K562 (cell line): ENCODE data around the gene NAA10. TPM values are rescaled to one million over a fixed set of nuclear protein-coding genes. Genes with fewer than 3 reads are reported as not detected.
A peak's percentile ranks its signal among the peaks of the same experiment; 100 is the strongest.

Experiments used
- ARID1B ChIP-seq: fragments of 450-650 bp; IDR thresholded peaks from 2 replicates; pipeline ENCODE4 v1.6.1; 2016; ENCODE audit warnings: antibody characterized with exemption, mild to moderate bottlenecking, inconsistent platforms
- CBFA2T2 ChIP-seq: fragments of 450-650 bp; conservative IDR thresholded peaks from 2 replicates; pipeline ENCODE4 v1.6.1; 2017; ENCODE audit warnings: mild to moderate bottlenecking
- CBFA2T3 ChIP-seq: fragments of 450-650 bp; IDR thresholded peaks from 2 replicates; pipeline ENCODE4 v1.6.1; 2017
- CC2D1A ChIP-seq: fragments of 450-650 bp; IDR thresholded peaks from 2 replicates; pipeline ENCODE4 v1.6.1; 2017; ENCODE audit warnings: mild to moderate bottlenecking
- CTBP1 ChIP-seq: fragments of 450-650 bp; IDR thresholded peaks from 2 replicates; pipeline ENCODE4 v1.6.1; 2016; ENCODE audit warnings: borderline replicate concordance
- CXXC5 ChIP-seq: fragments of 250-450 bp; sonication (Bioruptor Pico); IDR thresholded peaks from 2 replicates; pipeline ENCODE4 v1.8.0; 2022; ENCODE audit warnings: inconsistent platforms, mild to moderate bottlenecking, moderate library complexity
- FOXJ3 ChIP-seq: sonication (generic); formaldehyde crosslinking; IDR thresholded peaks from 2 replicates; pipeline ENCODE4 v1.4.0; 2020; ENCODE audit warnings: mild to moderate bottlenecking, missing genetic modification reagents
- MXI1 ChIP-seq: IDR thresholded peaks from 2 replicates; pipeline ENCODE4 v1.6.1; 2011; ENCODE audit warnings: low read depth, mild to moderate bottlenecking, improper control_type of control experiment, low read length
- NFE2 ChIP-seq: IDR thresholded peaks from 2 replicates; pipeline ENCODE4 v1.6.1; 2014; ENCODE audit warnings: antibody characterized with exemption, low read depth
- NR4A1 ChIP-seq, 2 experiments: fragments of 250-450 bp in 1 of 2; fragments of 450-650 bp in 1 of 2; sonication (Bioruptor Pico) in 1 of 2; IDR thresholded peaks; 2 replicates each; pipeline versions ENCODE4 v1.4.0 to v1.6.1; 2016 to 2020; ENCODE audit warnings: mild to moderate bottlenecking in 2 of 2, missing compliant biosample characterization in 1 of 2, missing genetic modification characterization in 1 of 2, moderate library complexity in 1 of 2
- PTBP1 ChIP-seq: fragments of 200-400 bp; formaldehyde crosslinking; IDR thresholded peaks from 2 replicates; pipeline ENCODE4 v1.6.1; 2017; ENCODE audit warnings: low read depth, low read length
- PYGO2 ChIP-seq: fragments of 450-650 bp; IDR thresholded peaks from 2 replicates; pipeline ENCODE4 v1.6.1; 2016; ENCODE audit warnings: mild to moderate bottlenecking, missing genetic modification characterization, moderate library complexity, missing compliant biosample characterization
- RAD21 ChIP-seq, 2 experiments: fragments of 250-450 bp in 1 of 2; fragments of 450-650 bp in 1 of 2; sonication (Bioruptor Pico) in 1 of 2; formaldehyde crosslinking in 1 of 2; IDR thresholded peaks in 1 of 2; conservative IDR thresholded peaks in 1 of 2; 2 replicates each; pipeline versions ENCODE4 v1.4.0 to v1.8.0; 2020 to 2022; ENCODE audit warnings: mild to moderate bottlenecking in 2 of 2, moderate library complexity in 1 of 2
- RB1 ChIP-seq: fragments of 450-650 bp; IDR thresholded peaks from 2 replicates; pipeline ENCODE4 v1.6.1; 2017; ENCODE audit warnings: low read depth, mild to moderate bottlenecking
- RFX7 ChIP-seq: fragments of 250-450 bp; sonication (Bioruptor Pico); IDR thresholded peaks from 2 replicates; pipeline ENCODE4 v1.5.1; 2021; ENCODE audit warnings: mild to moderate bottlenecking
- RUNX1 ChIP-seq: sonication (generic); IDR thresholded peaks from 2 replicates; pipeline ENCODE4 v1.6.1; 2016; ENCODE audit warnings: antibody characterized with exemption, low read depth
- SIRT6 ChIP-seq: IDR thresholded peaks from one replicate; pipeline ENCODE4 v1.6.1; 2012; ENCODE audit warnings: low read depth, mild to moderate bottlenecking, control low read depth, inconsistent platforms, low read length, moderate library complexity
- SMARCA4 ChIP-seq: fragments of 450-650 bp; IDR thresholded peaks from 2 replicates; pipeline ENCODE4 v1.6.1; 2016
- STAT5A ChIP-seq: IDR thresholded peaks from 2 replicates; pipeline ENCODE4 v1.6.1; 2012; ENCODE audit warnings: low read length, inconsistent platforms, borderline replicate concordance
- TEAD4 ChIP-seq, 2 experiments: sonication (generic) in 1 of 2; formaldehyde crosslinking in 1 of 2; IDR thresholded peaks; 2 replicates each; pipeline versions ENCODE4 v1.6.1 to v1.8.0; 2012 to 2022; ENCODE audit warnings: borderline replicate concordance in 1 of 2, inconsistent platforms in 1 of 2, low read length in 1 of 2, mild to moderate bottlenecking in 1 of 2, missing genetic modification reagents in 1 of 2
- ZEB2 ChIP-seq: fragments of 450-650 bp; IDR thresholded peaks from 2 replicates; pipeline ENCODE4 v1.6.1; 2016
- ZNF274 ChIP-seq: IDR thresholded peaks from 2 replicates; pipeline ENCODE4 v1.6.1; 2011; ENCODE audit warnings: low read depth, mild to moderate bottlenecking, low read length, moderate library complexity, borderline replicate concordance
- polyA plus RNA-seq, 8 experiments: library from polyadenylated mRNA; depleted of rRNA in 4 of 8; stranded (reverse) in 5 of 8; unstranded in 3 of 8; fragments of >200 nt; fragmentation: Nextera tagmentation in 2 of 8; fragmentation: Illumina TruSeq in 1 of 8; extraction: Ambion mirVana in 2 of 8; extraction: Trizol in 1 of 8; gene quantifications; 2 replicates each; pipeline versions ENCODE4 v1.2.1 to v1.2.3, GENCODE V29; 2011 to 2014; ENCODE audit warnings: inconsistent platforms in 1 of 8, missing spikeins in 1 of 8
- total RNA-seq, 7 experiments: library from RNA; depleted of rRNA in 6 of 7; stranded (reverse); fragments of >200 nt in 6 of 7; fragmentation: Illumina TruSeq in 2 of 7; extraction: Trizol in 2 of 7; gene quantifications; 2 replicates each; pipeline versions ENCODE4 v1.2.1 to v1.2.3, GENCODE V29; 2011 to 2021; ENCODE audit warnings: low replicate concordance in 1 of 7
- TF ChIP-seq, protein P1 (sequence below): fragments of 450-650 bp; formaldehyde crosslinking; IDR thresholded peaks from 2 replicates; pipeline ENCODE4 v1.4.0; 2020; ENCODE audit warnings: mild to moderate bottlenecking, moderate library complexity
- TF ChIP-seq, protein P2 (sequence below), 3 experiments: fragments of 200-800 bp in 1 of 3; fragments of 250-450 bp in 1 of 3; fragments of 450-650 bp in 1 of 3; sonication (Bioruptor Pico) in 1 of 3; sonication (Bioruptor generic) in 1 of 3; formaldehyde crosslinking in 1 of 3; IDR thresholded peaks; 2 replicates each; pipeline versions ENCODE4 v1.6.1 to v1.8.0; 2016 to 2022; ENCODE audit warnings: mild to moderate bottlenecking in 2 of 3, missing genetic modification characterization in 2 of 3, missing compliant biosample characterization in 1 of 3, moderate library complexity in 1 of 3
- TF ChIP-seq, protein P3 (sequence below): sonication (generic); formaldehyde crosslinking; IDR thresholded peaks from 2 replicates; pipeline ENCODE4 v1.8.0; 2022; ENCODE audit warnings: mild to moderate bottlenecking, missing genetic modification reagents

Gene NAA10
- total and polyA plus RNA-seq, 9 of the 15 experiments (the other 6 are each of a cell fraction or from before 2014, with no cell fraction given): 11.1 to 250 (median 134) TPM

DNA sequence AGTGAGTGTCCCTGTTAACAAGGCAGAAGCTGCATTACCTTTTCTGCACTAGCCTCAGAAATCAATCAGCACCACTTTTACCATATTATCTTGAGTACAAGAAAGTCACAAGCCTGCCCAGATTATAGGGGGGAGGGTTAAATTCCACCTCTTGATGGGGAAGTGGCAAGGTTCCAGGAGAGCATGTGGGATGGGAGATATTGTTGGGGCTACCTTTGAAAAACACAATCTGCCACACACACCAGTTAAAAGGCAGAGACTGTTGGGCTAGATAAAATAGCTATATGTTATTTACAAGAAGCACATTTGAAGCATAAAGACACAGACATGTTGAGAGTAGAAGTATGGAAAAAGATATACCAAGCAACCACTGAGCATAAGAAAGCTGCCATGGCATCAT, 36.9 kb downstream of the NAA10 start (continued):
- TF ChIP-seq ZNF274 (peak; percentile 83; the same call in 1 of the 2 replicates), NR4A1 (CRISPR knock-in tag; IDR thresholded peaks at IDR 0.05) (no peak), NR4A1 (tag; IDR thresholded peaks at IDR 0.05) (peak; percentile 94), RFX7 (CRISPR knock-in tag) (no peak), PYGO2 (tag) (peak; percentile 49; the same call in 1 of the 2 replicates), CTBP1 (peak; percentile 65; the same call in 1 of the 2 replicates), CC2D1A (peak; percentile 99), ZEB2 (peak; percentile 29; the same call in 1 of the 2 replicates), TEAD4 (IDR thresholded peaks at IDR 0.05; ENCODE audit: low read length) (peak; percentile 100), TEAD4 (CRISPR knock-in tag; IDR thresholded peaks at IDR 0.05; ENCODE audit: borderline replicate concordance) (no peak), FOXJ3 (CRISPR knock-in tag) (no peak), PTBP1 (no peak), CBFA2T2 (peak; percentile 99), RB1 (0 out of 2 replicates have a peak, but pooled peaks have one; percentile 31), CXXC5 (CRISPR knock-in tag) (peak; percentile 60), RAD21 (CRISPR knock-in tag; conservative IDR thresholded peaks at IDR 0.05 in 1 of 2, IDR thresholded peaks at IDR 0.05 in 1 of 2) (0 out of 4 replicates have a peak, but pooled peaks of 1 of the 2 experiments have one; percentile 14), NFE2 (peak; percentile 35), MXI1 (peak; percentile 79; the same call in 1 of the 2 replicates), ARID1B (peak; percentile 99), RUNX1 (0 out of 2 replicates have a peak, but pooled peaks have one; percentile 33), SMARCA4 (peak; percentile 98), SIRT6 (no peak), STAT5A (peak; percentile 98), CBFA2T3 (peak; percentile 100)
- TF ChIP-seq, protein P1, sequence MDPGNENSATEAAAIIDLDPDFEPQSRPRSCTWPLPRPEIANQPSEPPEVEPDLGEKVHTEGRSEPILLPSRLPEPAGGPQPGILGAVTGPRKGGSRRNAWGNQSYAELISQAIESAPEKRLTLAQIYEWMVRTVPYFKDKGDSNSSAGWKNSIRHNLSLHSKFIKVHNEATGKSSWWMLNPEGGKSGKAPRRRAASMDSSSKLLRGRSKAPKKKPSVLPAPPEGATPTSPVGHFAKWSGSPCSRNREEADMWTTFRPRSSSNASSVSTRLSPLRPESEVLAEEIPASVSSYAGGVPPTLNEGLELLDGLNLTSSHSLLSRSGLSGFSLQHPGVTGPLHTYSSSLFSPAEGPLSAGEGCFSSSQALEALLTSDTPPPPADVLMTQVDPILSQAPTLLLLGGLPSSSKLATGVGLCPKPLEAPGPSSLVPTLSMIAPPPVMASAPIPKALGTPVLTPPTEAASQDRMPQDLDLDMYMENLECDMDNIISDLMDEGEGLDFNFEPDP (CRISPR knock-in tag): no peak
- TF ChIP-seq, protein P2, sequence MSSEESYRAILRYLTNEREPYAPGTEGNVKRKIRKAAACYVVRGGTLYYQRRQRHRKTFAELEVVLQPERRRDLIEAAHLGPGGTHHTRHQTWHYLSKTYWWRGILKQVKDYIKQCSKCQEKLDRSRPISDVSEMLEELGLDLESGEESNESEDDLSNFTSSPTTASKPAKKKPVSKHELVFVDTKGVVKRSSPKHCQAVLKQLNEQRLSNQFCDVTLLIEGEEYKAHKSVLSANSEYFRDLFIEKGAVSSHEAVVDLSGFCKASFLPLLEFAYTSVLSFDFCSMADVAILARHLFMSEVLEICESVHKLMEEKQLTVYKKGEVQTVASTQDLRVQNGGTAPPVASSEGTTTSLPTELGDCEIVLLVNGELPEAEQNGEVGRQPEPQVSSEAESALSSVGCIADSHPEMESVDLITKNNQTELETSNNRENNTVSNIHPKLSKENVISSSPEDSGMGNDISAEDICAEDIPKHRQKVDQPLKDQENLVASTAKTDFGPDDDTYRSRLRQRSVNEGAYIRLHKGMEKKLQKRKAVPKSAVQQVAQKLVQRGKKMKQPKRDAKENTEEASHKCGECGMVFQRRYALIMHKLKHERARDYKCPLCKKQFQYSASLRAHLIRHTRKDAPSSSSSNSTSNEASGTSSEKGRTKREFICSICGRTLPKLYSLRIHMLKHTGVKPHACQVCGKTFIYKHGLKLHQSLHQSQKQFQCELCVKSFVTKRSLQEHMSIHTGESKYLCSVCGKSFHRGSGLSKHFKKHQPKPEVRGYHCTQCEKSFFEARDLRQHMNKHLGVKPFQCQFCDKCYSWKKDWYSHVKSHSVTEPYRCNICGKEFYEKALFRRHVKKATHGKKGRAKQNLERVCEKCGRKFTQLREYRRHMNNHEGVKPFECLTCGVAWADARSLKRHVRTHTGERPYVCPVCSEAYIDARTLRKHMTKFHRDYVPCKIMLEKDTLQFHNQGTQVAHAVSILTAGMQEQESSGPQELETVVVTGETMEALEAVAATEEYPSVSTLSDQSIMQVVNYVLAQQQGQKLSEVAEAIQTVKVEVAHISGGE (CRISPR knock-in tag; IDR thresholded peaks at IDR 0.05): peak in 1 of 3 experiments; percentile 87; a peak in 2 of 6 replicates
- TF ChIP-seq, protein P3, sequence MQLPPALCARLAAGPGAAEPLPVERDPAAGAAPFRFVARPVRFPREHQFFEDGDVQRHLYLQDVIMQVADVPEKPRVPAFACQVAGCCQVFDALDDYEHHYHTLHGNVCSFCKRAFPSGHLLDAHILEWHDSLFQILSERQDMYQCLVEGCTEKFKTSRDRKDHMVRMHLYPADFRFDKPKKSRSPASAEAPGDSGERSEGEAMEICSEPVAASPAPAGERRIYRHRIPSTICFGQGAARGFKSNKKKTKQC (CRISPR knock-in tag): no peak
